NCI-H1092 (cell line): ENCODE results near the gene HOXA11.

Experiments
- DNase-seq: peaks from one replicate; lab custom pipeline; 2025; lab: John Stamatoyannopoulos, UW

The HOXA11 gene

GRCh38 chr7:27180431-27181420, 4.3 kb downstream of the HOXA11 start:
- DNase-seq, result no peak

DNA sequence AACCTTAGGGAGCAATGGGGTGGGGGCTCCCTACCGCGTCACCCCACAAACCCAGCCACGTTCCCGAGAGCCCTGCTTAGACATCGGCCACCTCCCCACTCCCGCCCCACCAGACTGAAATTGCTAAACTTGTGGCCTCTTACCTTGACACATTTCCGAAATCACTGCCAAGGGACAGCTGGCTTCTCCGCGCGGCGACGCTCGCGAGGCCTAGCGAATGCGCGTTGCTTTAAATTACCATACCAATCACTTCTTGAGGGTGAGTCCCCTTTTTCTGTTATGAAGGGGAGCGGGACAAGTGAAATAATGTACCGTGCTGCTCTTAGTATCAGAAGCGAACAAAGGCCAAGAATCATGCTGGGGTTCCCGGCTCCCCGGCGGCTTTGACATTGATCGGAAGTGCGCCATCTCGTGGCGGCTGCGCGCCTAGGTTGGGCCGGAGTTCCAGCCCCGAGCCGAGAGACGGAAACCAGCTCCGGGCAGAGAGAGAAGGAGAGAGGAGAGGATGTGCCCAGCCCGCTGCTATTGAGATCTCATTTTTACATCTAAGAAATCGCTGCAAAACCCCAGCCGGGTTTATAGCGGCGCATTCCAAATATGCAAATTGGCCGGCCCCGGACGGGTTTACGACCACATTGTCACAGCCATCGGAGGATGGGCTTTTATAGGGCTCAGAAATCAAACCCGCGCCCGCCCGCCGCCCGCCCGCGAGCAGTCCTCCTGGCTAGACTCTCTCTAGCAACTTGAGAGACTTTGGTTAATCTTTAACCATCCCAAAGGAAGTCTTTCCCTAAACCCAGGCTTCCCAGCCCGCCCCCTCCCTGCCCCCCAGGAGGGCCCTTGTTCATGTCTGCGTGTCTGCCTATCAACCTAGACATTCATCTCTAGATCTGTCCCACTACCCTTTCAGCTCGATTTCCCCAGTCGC, 5.3 kb downstream of the HOXA11 start:
- DNase-seq, result peak; percentile 78

DNA sequence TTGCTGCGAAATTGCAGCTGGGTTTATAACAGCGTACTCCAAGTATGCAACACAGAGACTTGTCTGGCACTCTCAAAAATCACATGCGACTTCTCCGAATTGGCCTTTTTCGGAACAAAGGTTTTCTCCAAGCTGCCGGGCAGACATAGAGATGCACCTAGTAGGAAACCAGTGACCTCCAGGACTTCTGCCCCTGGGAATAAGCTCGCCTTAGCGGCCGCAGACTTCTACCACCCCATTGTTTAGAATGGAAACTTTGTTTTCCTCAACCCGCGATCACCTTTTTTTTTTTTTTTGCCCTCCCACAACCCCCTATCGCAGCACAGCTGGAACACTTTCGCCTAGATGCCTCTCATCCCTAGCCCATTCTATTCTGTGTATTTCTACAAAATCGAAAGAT, 6.0 kb downstream of the HOXA11 start:
- DNase-seq, result no peak

GRCh38 chr7:27178366-27178765, 6.7 kb downstream of the HOXA11 start:
- DNase-seq, result no peak

DNA sequence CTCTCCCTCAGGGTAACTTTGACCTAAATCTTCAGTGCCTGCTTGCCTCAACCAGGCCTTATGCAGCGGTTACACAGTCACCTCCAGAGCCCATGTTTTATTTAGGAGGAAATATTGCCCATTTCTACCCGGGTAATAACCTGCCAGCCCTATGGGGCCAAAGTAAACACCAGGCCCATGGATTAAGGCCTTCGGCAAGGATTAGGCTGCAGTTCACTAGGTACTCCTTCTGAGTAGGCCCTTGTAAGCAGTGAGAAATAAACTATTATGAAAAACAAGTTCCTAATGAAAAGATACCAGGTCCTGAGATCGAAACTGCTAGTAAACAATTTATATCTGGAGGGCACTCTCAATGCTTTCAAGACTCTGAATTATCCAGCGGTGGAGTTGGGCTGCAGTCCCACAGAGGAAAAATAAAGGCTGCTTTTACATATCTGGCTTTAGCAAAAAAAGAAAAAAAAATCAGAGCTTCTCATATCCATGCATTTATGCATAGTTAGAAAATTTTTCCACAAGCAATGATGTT, 7.2 kb downstream of the HOXA11 start:
- DNase-seq, result no peak

GRCh38 chr7:27176962-27177794, 7.9 kb downstream of the HOXA11 start:
- DNase-seq, result no peak

DNA sequence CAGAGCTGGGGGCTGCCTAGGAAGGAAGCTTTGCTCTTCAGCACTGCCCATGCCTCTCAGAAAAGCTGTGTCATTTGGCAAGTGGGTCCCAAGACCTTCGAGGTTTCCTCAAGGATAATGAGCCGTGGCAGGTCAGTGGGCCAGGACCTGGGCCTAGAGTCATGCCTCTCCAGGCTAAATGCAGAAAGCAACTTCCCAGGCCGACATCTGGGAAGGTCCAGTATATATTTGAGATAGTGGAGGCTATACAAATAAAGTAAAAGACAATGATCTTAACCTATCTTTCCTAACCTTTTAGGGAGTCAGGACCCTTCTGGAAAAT, 8.5 kb downstream of the HOXA11 start:
- no peak for DNase-seq

DNA sequence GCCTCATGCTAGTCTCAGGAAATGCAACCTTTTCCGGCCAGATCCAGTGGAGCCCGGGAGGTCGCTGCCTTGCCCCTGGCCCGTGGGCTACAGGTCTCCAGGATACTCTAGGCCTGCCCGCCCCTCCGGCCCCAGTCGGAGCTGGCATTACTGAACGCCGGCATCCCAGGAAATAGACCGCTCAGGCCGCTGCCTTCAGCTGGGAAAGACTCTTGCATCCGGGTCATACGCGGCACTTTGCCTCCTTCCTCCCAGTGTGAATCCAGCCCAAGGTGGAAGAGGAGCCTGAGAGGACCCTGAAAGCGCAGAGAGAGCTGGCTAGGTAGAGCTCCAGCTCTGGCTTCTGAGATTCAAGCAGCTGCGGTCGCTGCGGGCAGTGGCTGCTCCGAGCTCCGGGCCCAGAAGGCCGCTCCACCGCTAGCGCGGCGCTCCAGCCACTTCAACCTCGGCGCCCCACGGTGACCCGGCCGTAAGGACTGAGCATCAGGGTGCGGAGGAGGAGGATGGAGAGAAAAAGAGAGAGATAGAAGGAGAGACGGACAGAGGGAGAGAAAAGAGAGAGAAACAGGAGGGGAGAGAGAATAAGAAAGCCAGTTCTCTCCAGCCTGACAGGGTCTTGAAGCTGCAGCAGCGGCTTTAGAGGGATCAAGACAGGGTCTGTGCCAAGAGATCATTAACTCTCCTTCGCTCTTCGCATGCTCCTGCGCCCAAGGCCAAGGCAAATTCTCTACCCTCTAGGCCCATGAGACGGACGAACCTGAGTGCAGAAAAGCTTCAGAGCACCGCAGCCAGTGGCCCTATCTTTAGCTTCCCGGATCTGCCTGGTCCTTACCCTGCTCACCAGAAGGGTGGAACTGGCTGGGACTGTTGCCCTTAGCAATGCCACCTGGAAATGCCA, 9.2 kb downstream of the HOXA11 start:
- no peak for DNase-seq

GRCh38 chr7:27174874-27175625, 10.0 kb downstream of the HOXA11 start:
- DNase-seq, result no peak

DNA sequence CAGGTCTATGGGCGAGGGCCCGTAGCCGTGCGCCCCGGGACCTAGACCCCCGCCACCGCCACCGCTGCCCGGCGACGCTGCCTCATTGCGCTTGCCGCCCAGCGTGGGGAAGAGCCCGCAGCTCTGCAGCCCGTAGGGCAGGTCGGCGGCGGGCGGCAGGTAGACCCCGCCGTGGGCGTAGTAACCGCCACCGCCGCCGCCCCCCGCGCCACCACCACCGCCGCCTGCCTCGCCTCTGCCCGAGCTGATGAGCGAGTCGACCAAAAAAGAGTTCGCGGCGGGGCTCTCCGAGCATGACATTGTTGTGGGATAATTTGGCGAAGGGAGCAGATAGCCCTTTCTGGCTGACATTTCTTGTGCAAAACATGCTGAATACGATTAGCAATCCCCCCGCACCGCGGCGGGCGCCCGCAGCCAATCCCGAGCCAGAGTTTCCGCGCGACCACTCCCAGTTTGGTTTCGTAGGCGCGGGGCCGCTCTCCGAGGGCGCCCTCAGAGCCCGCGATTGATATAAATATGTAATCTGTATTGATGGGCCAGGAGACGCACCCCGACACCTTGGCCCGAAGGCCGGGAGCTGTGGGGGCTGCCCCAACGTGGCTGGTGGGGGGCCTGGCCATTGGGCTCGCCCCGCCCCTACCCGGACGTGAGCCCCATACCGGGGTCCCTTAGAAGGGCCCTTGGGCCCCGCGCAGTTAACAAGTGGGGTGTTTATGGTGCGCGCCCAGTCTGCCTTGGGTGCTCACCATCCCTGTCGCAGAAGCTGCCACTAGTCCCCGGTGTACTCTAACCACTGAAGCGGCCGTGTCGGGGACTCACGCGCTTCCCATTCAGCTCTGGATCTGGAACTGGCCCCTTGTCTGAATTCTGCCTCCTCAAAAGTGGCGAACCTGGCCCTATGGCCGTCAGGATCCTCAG, 10.8 kb downstream of the HOXA11 start, which contains the start of gene HOXA10:
Gene HOXA10, minus strand, starts transcription at position 365 of the 918 bp plus-strand sequence. Its CDS starts 14 bp downstream, at position 351.
- peak; percentile 76 for DNase-seq

- no peak for DNase-seq
Observed at GRCh38 chr7:27173511-27173955, 11.5 kb downstream of the HOXA11 start.

DNA sequence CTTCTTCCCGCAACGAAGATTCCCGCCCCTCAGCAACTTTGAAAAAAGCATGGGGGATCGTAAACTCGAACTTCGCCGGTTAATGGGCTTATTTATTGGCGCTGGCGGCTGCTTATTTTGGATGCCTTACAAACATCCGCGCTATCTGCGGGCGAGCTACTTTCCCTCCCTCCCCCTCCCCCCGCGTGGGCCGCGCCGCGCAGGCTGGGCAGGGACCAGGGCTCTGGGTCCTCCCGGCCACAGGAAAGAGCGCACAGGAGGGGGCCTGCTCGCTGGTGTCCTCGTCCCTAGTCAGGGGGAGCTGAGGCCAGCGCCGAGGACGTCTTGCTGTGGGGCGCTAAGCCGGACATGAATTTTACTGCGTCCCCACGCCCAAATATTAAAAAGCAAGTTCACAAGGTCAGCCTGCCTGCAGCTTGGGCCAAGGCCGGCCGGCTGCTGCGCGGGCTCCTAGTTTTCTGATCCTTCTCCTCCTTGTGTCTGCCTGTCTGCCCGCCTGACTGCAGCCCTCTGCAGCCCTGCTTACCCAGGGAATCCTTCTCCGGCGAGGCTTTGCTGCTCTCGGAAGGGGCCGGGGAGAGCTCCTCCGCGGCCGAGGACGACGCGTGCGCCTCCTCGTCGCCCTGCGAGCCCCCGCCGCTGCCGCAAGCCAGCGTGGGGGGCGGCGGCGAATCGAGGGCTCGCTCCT, 12.1 kb downstream of the HOXA11 start:
- DNase-seq, result peak; percentile 50

DNA sequence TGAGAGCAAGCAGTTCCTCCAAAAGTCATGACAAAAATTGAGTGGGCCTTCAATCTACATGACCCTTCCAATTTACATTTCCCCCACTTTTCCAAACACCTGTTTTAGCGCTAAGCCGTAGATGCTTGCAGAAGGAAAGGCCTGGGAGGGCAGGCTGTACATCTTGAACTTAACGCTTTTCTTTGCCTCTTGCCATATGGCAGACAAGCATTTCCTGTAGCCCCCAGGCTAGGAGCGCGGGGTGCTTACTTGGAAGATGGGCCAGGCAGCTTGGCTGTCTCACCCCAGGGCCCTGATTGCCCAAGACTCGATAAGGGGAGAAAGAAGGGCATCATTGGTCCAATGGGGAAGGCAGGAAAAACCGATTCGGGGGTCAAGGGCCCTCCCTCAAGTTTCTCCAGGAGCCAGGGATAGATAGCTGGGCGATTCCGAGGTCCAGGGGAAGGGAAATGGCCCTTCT, 12.7 kb downstream of the HOXA11 start:
- no peak for DNase-seq

DNA sequence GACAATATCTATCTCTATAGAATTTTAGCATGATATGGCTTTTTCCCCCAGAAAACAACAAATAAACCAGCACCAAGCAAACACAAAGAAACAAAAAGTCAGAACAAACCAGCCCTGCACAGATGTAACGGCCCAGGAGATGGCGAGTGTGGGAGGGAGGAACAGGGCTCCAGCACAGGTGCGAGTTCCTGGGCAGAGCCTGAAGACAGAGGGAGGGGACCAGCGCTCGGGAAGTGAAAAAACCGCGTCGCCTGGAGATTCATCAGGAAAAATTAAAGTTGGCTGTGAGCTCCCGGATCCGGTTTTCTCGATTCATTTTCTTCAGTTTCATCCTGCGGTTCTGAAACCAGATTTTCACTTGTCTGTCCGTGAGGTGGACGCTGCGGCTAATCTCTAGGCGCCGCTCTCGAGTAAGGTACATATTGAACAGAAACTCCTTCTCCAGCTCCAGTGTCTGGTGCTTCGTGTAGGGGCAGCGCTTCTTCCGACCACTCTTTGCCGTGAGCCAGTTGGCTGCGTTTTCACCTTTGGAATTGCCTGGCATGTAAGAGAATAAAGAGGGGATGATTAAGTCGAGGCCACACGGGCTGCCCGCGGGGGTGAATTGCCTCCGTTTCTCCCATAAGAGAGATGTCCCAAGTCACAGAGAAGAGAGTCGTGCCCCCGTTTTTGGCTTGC, 13.3 kb downstream of the HOXA11 start:
- peak; percentile 56 for DNase-seq

DNA sequence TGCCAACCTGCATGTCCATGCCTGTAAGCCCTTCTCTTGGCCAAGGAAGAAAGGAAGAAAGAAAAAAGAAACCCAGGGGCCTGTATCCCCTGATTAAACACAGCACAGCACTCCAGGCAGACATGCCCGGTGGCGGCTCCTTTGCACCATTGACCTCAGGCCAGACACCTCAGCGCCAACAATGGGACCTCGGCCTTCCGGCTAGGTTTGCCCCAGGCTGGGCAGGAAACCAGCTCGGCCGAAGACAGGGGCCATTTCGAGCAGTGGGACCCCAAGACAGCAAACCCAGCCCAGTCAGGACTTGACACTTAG, 13.8 kb downstream of the HOXA11 start:
- no peak for DNase-seq

GRCh38 chr7:27170426-27171324, 14.4 kb downstream of the HOXA11 start:
- no peak for DNase-seq
